ENCODE measurements around the gene SUPT4H1.

GRCh38 chr17:58335061-58335731, 16.8 kb downstream of the SUPT4H1 start:
- TF ChIP-seq, protein P1, sequence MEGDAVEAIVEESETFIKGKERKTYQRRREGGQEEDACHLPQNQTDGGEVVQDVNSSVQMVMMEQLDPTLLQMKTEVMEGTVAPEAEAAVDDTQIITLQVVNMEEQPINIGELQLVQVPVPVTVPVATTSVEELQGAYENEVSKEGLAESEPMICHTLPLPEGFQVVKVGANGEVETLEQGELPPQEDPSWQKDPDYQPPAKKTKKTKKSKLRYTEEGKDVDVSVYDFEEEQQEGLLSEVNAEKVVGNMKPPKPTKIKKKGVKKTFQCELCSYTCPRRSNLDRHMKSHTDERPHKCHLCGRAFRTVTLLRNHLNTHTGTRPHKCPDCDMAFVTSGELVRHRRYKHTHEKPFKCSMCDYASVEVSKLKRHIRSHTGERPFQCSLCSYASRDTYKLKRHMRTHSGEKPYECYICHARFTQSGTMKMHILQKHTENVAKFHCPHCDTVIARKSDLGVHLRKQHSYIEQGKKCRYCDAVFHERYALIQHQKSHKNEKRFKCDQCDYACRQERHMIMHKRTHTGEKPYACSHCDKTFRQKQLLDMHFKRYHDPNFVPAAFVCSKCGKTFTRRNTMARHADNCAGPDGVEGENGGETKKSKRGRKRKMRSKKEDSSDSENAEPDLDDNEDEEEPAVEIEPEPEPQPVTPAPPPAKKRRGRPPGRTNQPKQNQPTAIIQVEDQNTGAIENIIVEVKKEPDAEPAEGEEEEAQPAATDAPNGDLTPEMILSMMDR (IDR thresholded peaks at IDR 0.05), result no peak
- TF ChIP-seq EZH2 (IDR thresholded peaks at IDR 0.05; ENCODE audit: borderline replicate concordance, insufficient read depth, low read depth, low read length, poor library complexity, severe bottlenecking), result no peak
